ENCODE data around the gene PRM2. TPM values are rescaled to one million over a fixed set of nuclear protein-coding genes. Genes with fewer than 3 reads are reported as not detected.

Gene PRM2
- total and polyA plus RNA-seq, 2 donors (not counting 1 experiment from before 2014, with no cell fraction given), result not detected

DNA sequence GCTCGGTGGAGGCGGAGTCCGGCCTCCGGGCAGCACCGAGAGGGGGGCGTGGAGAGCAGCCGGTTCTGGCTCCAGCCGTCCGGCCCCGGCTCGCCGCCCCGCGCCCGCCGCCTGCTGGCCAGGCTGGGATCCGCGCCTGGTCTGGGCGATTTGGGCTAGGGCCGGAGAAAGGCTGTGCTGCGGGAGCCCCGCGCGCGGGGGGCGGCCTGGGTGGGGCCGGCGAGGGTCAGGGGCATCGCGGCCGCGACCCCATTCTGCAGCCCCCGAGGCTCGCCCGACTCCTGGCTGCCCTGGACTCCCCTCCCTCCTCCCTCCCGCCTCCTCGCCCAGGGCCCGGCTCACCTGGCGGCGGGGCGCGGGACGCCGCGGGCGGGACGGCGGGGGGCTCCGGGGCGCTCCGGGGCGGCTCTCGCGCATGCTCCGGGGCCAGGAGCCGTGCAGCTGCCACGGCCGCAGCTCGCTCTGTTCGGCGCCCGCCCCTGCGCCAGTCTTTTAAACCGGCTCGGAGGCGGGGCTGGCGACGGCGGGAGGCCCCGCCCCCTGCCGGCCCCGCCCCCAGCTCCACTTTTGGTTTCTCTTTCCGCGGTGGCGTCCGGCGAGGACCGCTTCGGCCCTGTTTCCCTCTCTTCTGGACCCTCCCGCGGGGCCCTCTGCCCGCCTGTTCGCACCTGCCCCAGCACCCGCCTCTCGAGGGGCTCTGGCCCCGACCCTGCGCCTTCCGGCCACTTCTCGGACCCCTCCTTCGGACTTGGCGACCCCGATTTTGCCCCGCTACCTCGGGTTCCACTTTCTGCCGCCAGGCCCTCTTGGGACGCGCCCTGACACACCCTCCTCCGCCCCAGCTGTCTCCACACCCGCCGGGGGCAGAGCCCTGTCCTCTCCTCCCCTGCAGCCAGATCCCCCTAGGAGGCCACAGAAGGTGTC is 20.3 kb downstream of the PRM2 start, which contains the start of gene SOCS1:
TSS of gene SOCS1 (minus strand) at position 468 of the 924 bp plus-strand sequence. CDS start 726 bp downstream, outside the sequence.
- peaks cover 24% of the 10 kb centered on the region for H3K4me1 ChIP-seq (ENCODE audit: control insufficient read depth, extremely low read depth, insufficient read depth, low read length)
- DNase-seq (ENCODE audit: low read depth in 2 of 2), result peak; percentile 79 to 89

GRCh38 chr16:11254913-11255736 is 21.2 kb downstream of the PRM2 start:
- TF ChIP-seq CTCF (conservative IDR thresholded peaks at IDR 0.05 in 1 of 2, IDR thresholded peaks at IDR 0.05 in 1 of 2; ENCODE audit: low read depth in 1 of 2, low read length in 2 of 2), result no peak
- no peak for TF ChIP-seq EZH2 (IDR thresholded peaks at IDR 0.05; ENCODE audit: low read length, missing control alignments)
- peaks cover 21% of the 10 kb centered on the region for H3K36me3 ChIP-seq (ENCODE audit: control insufficient read depth, insufficient read depth, low read length)
- H4K20me1 ChIP-seq (ENCODE audit: control insufficient read depth, extremely low read depth, insufficient read depth, low read length), result no peaks in the 10 kb centered on the region
- H3K9me3 ChIP-seq (ENCODE audit: control insufficient read depth, insufficient read depth, low read depth, low read length), result no peaks in the 10 kb centered on the region
- no peak overlapping the region for H2AFZ ChIP-seq (ENCODE audit: low read length)
- H3K4me3 ChIP-seq (replicated peaks in 1 of 4; ENCODE audit: control extremely low read depth in 1 of 4, insufficient read depth in 1 of 4, low read depth in 3 of 4, low read length in 4 of 4), result peak overlapping the region; percentile 44 to 97 (median 71)
- H3K4me2 ChIP-seq (ENCODE audit: extremely low read depth, insufficient read depth, low read length), result peak overlapping the region; percentile 92
- H3K27me3 ChIP-seq (ENCODE audit: control insufficient read depth, insufficient read depth, low read length), result no peaks in the 10 kb centered on the region
- peak; percentile 40 to 69 for DNase-seq (ENCODE audit: low read depth in 2 of 2)
- peak overlapping the region; percentile 79 for H3K27ac ChIP-seq (ENCODE audit: insufficient read depth, low read length)
- H3K9ac ChIP-seq (ENCODE audit: insufficient read depth, low read length), result peak overlapping the region; percentile 79
- peaks cover 24% of the 10 kb centered on the region for H3K4me1 ChIP-seq (ENCODE audit: control insufficient read depth, extremely low read depth, insufficient read depth, low read length)
- peaks cover 32% of the 10 kb centered on the region for H3K79me2 ChIP-seq (ENCODE audit: control insufficient read depth, insufficient read depth, low read length)

More for the DNA sequence above, 20.3 kb downstream of the PRM2 start, which contains the start of gene SOCS1:
- H3K4me3 ChIP-seq (replicated peaks in 1 of 4; ENCODE audit: control extremely low read depth in 1 of 4, insufficient read depth in 1 of 4, low read depth in 3 of 4, low read length in 4 of 4), result peak within 1 kb of the TSS; percentile 75 to 97 (median 88)
- TF ChIP-seq EZH2 (IDR thresholded peaks at IDR 0.05; ENCODE audit: low read length, missing control alignments) (no peak), CTCF (conservative IDR thresholded peaks at IDR 0.05 in 1 of 2, IDR thresholded peaks at IDR 0.05 in 1 of 2; ENCODE audit: low read depth in 1 of 2, low read length in 2 of 2) (peak; percentile 41 to 76)
- H3K36me3 ChIP-seq (ENCODE audit: control insufficient read depth, insufficient read depth, low read length), result peaks cover 21% of the 10 kb centered on the region
- H3K27ac ChIP-seq (ENCODE audit: insufficient read depth, low read length), result peak within 1 kb of the TSS; percentile 97
- no peak within 1 kb of the TSS for H2AFZ ChIP-seq (ENCODE audit: low read length)
- H4K20me1 ChIP-seq (ENCODE audit: control insufficient read depth, extremely low read depth, insufficient read depth, low read length), result no peaks in the 10 kb centered on the region
- no peaks in the 10 kb centered on the region for H3K27me3 ChIP-seq (ENCODE audit: control insufficient read depth, insufficient read depth, low read length)
- peak within 1 kb of the TSS; percentile 94 for H3K9ac ChIP-seq (ENCODE audit: insufficient read depth, low read length)
- peaks cover 32% of the 10 kb centered on the region for H3K79me2 ChIP-seq (ENCODE audit: control insufficient read depth, insufficient read depth, low read length)
- H3K4me2 ChIP-seq (ENCODE audit: extremely low read depth, insufficient read depth, low read length), result peak within 1 kb of the TSS; percentile 85
- H3K9me3 ChIP-seq (ENCODE audit: control insufficient read depth, insufficient read depth, low read depth, low read length), result no peaks in the 10 kb centered on the region

Data from fibroblast of lung (primary cell).